Activated T-cell treated with anti-CD3 and anti-CD28 coated beads for 24 hours (primary cell): Measurements from ENCODE around the gene PDE5A.
"Not testable (repeated sequence)": the region's sequence is repeated elsewhere in the genome, so short reads cannot be mapped to it uniquely, and the experiment has no call there.

Experiments used
- DNase-seq: peaks from one replicate; pipeline ENCODE4 v3.0.0-alpha.2; 2020; ENCODE audit warnings: low read depth

PDE5A gene

DNA sequence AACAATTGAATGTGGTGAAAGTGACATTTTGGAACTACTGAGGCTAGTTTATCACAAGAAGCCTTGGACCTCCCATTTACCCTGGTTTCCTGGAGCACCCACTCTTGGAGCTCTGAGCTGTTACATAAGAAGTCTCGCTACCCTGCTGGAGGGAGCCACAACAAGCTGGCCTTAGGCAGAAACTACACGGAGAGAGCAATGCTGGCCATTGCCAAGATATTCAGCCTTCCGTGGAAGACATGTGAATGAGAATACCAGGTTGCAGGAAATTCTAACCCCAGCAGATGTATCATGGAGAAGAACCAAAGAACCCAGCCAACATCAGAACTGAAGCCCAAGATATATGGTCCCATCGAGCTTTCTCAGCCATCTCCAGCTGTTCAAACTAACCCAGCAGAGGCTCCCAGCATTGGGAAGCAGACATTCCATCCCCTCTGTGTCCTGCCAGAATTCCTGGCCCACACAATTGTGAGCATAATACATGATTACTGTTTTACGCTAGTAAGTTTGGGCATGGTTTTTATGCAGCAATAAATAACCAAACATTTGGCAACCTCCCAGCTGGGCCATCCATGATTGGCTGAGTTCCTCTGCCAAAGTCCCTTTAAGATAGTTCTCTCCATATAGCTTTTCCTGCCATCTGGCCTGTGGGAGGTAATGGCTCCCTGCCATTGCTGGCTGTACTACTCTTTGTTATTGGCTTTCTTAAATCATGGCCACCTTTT lies 17.9 kb upstream of the PDE5A start:
- DNase-seq = no peak

DNA sequence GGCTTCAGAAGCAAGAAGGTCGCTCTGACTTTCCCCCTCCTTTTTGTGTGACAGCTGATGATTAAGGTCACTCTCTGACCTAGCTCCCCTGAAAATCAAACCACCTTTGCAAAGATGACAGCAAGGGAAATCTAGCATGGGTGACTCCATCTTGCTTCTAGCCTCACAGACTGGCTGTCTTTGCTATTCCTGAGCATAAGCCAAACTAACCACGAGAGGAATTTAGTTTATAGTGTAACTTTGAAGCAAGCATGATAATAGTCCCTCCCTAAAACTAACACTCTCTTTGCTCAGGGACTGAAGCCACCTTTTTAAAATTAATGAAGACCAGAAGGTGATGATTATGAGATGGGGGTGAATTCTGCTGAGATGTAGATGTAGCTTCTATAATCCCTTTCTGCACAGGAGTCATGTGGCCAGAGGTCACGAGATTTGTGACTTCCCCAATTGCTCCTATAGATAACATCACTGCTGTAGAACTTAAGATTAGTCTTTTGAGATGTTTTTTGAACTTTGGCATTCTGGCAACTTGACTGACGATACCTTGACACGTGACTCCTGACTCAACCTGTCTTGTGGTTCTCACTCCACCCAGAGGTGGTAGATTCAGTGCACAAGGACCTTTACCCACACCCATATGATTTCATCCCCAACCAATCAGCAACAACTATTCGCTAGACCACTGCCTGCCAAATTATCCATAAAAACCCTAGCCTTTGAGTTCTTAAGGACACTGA lies 14.9 kb upstream of the PDE5A start:
- DNase-seq = no peak

DNA sequence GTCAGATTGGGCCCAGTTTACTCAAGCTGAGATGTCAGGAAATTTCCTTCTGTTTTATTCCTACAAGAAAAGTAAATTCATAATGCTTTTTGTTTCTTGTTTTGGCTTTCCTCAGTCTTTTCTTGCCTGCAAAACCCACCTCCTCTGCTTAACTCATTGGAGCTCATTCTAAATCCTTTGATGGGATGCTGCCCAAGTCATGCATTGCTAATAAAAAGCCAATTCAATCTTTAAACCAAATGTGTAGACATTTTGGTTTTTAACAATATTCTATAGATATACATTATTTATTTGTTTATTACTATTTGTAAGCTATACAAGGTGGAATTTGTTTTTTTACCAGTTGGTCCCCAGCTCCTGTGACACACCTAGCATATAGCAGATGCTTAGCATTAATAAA lies 13.2 kb upstream of the PDE5A start:
- DNase-seq = no peak

DNA sequence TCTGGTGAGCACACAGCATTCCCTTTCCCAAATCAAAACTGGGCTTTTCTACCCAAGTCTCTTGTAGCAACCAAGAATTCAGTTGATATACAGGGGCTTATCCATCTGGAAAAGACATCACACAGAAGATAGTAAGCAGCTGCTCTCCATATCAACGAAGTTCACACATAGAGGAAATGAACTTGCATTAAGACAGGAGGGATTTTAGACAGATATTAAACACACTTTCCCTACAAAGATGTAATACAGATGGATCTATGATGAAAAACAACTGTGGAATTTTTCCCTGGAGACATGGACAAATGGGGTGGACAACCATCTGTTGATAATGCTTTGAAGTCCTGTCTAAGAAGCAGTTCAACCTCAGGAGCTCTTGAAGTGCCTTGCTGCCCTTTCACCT lies 9.8 kb upstream of the PDE5A start:
- DNase-seq = no peak

DNA sequence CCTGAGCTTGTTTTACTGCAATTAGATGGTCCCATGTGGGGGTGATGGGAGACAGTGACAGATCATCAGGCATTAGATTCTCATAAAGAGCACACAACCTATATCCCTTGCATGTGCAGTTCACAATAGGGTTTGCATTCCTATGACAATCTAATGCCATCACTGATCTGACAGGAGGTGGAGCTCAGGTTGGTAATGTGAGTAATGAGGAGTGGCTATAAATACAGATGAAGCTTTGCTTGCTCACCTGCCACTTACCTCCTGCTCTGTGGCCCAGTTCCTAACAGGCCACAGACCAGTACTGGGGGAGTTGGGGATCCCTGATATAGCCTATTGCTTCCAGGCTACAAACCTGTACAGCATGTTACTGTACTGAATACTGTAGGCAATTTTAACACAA lies 8.2 kb upstream of the PDE5A start:
- not testable (repeated sequence) for DNase-seq

DNA sequence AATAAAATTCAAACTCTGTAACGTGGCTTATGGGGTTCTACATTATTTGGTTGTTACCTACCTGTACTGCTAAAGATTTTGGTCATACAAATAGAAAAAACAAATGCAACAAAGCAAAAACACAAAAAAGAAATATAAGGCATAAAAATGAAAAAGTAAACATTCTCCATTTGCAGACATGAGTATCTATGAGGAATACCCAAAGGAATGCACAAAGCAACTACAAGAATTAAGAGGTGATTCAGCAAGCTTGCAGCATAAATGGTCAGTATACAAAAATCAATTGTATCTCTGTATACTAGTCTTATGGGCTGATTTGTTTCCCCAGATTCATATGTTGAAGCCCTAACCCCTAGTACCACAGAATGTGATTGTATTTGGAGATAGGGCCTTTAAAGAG lies 3.6 kb upstream of the PDE5A start:
- no peak for DNase-seq

DNA sequence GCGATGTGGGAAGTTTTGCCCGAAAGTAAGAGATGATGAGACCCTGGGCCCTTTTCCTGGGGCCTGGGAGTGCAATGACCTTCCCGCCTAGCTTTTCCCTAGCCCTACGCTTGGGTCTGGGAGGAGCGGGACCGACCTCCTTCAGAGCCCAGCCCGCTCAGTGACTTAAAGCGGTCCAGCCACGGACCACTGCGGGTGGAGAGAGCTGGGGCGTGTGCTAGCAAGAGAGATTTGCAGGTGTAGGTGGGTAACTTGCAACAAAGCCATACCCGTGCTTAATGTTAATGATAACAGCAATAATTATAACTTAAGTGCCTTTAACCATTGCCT lies 503 bp upstream of the PDE5A start:
- no peak for DNase-seq

DNA sequence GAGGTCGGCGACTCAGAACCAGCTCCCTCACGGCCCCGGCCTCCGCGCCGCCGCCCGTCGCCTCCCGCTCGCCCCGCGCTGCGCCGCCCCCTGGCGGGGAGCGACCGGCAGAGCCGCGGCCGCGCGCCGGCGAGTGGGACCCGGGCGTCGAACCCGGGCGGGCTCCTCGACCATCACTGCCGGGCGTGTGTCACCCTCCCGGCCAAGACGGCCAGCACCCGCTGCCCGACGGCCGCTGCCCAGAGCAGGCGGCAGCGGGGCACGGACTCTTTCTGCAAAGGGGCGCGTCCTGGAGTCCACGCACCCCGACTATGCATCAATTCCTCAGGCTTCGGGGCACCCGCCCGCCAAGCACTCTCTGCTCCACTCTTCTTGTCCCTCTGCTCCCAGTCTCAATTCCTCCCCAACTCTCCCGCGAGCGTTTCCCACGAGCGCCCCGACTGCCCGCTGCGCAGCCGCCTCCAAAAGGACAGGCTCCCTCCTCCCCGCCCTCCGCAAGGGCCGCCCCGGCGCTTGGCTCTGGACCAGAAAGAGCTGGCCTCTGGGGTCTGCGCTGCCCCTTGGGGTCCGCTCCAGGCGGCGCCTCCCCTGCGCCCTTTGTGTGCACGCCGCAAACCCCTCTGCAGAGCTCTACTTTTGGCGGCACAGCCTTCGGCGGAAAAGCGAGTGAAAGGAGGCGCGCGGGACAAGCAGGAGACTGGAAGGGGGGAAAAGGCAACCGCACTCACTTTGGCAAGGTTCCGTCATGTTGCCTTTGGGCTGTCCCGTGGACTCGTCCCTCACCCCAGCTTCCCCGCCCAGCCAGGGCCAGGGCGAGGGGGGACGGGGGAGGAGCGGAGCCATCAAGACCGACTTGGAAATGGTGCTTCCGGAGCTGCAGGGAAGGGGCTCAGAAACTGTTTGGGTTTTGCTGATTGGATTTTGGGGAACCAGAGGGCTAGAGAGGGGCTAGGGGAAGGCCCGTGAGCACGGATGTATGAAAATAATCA lies 1.0 kb downstream of the PDE5A start:
- DNase-seq = peak; percentile 50

DNA sequence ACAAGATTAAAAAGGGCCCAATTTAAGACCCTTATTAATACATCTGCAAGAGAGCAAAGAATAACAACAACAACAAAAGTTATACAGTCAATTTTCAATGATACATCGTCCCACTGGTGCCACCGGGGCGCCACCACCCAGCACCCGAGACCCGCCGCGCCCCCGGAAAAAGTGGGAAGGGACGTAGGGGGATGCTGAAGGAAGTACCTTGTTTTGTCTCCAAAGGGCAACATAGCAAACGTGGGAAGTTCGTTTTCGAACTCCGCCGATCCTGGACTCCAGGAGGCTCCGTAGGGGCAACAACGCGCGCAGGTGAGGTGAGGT lies 1.7 kb downstream of the PDE5A start:
- DNase-seq = peak; percentile 1

DNA sequence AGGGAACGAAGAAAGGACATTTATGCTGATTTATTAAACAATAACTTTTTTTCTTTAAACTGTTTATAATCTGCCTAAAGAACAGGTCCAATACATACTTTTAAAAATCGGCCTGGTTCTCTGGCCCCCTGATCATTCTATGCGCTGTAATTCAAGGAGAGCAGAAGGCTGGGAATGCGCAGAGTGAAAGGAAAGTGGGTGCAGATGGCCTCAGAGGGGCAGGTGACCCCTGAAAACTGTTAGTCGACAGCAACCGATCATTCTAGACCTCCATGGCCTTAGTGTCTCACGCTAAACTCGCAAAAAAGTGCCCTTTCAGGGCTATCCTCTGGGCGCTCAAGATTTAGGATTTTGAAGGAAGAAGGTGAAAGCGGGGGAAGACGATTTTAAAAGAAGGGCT lies 2.2 kb downstream of the PDE5A start:
- no peak for DNase-seq

DNA sequence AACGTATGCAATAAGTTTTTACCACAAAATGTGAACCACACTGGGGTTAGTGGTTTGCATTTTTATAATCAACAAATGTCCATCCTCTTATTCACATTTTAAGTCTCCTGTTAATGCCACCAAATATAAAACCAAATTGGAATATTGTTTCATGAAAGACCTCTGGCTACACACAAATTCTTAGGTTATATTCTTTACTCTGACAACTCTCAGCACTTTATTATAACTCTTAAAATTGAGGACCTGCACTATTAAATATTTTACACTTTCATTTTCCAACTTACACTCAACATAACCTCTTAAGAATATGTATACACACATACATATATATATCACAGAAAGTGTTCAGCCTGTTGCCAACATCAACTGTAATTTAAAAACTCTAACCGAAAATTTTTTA lies 2.8 kb downstream of the PDE5A start:
- no peak for DNase-seq

DNA sequence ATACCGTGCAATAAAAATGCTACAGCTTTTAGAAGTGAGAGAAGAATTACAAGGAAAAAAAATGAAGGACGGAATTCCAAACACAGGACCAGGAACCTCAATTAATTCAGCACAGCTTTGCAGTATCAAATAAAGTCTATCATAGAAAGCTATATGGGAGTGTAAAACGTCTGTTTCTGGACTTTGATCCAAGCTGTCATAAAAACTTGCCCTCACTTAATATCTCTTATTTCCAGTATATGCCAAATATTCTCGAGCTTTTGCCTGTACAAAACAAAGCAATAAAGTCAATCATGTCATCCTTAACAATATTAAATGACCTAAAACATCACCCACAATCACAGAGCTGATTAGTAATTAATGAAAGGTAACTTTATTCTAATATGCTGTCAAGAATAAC lies 4.2 kb downstream of the PDE5A start:
- DNase-seq = no peak

DNA sequence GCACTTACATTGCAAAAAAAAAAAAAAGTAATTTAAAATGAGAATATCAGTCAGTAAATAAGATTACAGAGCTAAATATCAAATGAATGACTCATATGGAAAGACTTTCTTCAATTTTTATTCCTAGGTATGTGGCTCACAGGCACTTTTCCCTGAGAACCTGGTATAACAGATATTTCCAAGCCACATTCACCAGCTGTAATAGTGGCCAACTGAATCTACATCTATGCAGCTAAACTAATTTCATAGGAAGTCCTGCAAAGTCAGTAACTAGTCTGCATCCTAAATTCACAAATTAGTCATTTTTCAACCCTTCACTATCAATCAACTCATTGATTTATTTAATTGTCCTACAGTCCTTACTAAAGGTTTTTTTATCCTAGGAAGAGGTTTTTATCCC lies 5.6 kb downstream of the PDE5A start:
- DNase-seq = no peak

DNA sequence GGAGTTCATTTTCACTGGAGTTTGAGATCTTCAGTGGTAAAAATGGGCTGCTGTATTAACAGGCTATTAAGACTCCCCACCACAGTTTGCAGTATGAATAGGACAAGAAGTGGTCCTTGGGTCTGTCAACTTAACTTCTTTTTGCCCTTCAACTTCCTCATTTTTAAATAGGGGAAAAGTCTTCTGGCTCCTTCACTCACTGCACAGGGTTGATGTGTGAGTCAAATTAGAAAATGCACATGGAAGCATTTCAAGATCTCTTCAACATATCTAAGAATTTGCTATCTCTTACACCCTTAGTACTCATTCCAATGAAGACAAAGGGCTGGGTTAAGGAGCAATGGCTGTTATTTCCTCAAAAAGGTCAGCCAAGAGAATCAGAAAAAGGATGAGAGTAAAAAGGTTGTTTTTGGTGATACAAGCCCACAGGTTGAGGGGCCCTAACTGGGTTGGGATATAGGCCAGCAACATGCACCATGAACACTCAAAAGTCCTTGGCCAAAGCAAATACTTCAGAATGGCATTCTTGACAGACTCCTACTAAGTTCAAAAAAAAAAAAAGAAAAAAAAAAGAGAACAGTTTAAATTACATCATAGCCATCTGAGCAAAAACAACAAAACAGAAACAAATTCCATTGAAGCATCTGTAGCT lies 13.4 kb downstream of the PDE5A start:
- DNase-seq = no peak

DNA sequence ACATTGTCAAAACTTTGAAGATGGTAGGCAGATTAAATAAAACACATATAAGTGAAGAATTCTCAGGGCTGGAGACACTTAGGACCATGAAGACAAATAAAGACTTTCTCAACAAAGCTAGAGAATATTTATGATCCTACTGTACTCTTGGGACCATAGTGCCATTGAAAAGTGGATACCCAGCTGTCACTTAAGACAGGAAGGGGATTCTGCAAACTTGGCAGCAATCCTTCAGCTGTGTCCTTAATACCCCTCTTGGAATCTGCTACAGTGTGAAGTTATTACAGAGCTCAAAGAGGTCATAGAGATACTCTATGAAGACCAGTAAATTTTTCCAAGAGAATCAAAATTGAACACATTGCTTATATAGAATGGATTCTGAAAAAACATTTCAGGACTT lies 24.3 kb downstream of the PDE5A start:
- DNase-seq = no peak

DNA sequence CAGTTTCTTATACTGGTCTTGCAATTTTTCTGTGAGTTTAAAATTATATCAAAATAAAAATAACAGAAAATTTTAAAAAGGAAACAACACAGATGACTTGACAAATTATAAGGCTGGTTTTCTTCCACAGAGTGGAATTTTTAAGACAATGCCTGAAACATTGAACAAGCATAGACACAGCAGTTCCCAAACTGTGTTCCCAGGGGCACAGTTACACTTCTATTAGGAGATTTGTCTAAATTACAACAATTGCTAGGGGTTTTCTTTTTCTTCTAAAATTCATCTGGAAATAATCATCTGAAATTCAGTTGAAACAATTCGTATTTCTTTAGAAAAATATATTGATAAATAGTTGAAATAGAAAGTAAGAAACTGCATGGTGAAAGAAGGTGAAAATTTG lies 26.2 kb downstream of the PDE5A start:
- DNase-seq = no peak

DNA sequence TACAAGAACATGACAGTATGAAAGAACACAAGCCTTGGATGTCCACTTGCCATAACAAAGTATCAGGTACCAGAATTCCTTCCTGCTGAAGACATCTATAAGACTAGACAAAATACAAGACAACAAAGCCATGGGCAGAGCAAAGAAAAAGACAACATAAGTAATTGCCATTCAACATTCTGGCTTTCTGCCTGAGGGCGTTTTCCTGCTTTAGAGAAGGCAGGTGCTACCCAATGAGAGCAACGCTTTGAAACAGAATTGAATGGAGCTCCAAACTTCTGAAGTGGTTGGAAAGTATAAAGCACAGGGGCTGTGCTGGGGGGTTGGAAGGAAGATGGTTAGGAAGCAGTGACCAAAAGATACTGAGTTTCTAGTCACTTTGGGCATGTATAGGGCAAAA lies 30.1 kb downstream of the PDE5A start:
- no peak for DNase-seq

DNA sequence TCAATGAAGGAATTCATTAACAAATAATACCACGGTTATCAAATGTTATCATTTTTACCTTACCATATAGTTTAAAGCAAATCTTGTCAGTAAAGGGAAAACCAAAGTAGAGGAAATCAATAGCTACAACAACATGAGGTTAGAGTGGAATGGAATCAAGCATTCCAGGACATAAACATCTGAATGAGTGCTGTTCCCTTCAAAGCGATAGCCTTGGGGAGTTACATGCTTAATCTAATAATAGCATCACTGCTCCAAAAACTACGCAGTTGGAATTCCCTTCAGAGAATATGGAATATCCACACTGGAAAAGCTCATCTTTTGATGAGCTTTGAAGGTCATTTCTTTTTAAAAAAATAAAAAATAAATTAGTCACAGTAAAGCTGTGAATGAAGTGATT lies 31.2 kb downstream of the PDE5A start:
- no peak for DNase-seq

DNA sequence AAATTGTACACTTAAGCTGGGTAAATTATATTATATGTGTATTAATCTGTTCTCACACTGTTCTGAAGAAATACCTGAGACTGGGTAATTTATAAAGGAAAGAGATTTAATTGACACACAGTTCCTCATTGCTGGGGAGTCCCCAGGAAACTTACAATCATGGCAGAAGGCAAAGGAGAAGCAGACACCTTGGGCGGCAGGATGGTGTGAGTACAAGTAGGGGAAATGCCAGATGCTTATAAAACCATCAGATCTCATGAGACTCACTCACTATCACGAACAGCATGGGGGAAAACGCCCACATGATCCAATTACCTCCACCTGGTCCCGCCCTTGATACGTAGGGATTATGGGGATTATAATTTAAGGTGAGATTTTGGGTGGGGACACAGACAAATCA lies 34.9 kb downstream of the PDE5A start:
- DNase-seq = no peak

DNA sequence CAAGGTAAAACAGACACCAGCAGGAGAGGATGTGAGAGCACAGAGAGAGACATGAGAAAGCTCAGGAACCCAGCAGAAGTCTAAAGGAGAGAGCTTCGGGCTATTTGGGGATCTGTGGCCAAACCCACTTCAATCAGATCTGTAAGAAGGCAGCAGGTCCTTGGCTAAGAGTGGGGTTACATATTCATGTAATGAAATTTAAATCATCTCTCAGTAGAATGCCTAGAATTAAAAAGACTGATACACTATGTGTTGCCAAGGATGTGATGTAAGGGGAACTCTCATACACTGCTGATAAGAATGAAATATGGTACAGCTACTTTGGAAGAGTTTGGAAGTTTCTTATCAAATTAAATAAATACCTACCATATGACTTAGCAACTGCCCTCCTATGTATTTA lies 35.8 kb downstream of the PDE5A start:
- DNase-seq = no peak

DNA sequence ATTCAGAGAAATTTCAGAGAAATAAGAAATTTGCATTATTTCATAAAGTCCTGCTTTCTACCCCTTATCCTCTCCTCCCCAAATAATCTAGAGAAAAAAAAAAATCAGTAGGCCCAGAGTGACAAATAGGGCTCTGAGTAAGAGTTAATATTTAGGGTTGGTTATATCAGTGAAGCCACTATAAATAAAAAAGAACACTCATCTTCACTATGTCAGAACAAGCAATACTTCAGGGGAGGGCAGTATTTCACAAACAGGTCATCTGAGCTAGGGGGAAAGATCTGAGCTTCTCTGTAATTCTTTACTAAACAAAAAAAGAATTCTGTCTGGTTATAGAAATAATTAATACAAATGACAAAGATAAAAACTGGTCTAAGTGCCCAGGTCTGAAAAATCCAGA lies 39.4 kb downstream of the PDE5A start:
- DNase-seq = no peak

DNA sequence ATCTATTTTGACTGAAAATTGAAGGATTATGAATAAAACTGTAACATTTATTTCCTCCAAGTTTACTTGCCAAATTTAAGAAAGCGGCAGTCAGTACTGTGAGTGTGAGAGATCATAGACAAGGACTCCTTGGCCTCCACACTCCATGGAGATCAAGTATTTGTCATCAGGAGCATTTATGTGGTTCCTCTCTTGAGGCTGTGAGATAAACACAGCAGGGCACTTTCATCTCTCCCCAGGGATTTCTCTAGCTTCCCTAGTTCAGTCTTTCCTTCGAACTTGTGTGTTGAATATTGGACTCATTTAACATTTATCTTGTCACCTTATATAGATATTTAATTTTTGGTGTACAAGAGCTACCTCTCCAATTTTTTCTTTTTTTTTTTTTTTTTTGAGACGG lies 40.8 kb downstream of the PDE5A start:
- DNase-seq = no peak

DNA sequence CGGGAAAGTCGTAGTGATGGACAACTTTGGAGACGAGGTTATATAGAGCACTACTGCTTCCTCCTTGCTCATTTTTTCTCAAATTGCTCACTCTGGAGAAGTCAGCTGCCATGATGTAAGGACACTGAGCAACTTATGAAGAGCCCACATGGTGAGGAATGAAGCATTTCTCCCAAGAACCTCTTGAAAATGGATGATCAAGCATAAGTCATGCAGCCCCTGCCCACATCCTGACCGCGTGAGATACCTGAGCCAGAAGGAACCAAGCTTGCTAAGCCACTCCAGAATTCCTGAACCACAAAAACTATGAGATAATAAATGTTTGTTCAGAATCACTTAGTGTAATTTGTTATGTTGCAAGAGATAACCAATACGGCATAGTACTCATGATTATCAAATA lies 42.8 kb downstream of the PDE5A start:
- no peak for DNase-seq
